ENCODE measurements around the gene P3H1. TPM values are rescaled to one million over a fixed set of nuclear protein-coding genes. Genes with fewer than 3 reads are reported as not detected.
"Not testable (repeated sequence)": the region's sequence is repeated elsewhere in the genome, so short reads cannot be mapped to it uniquely, and the experiment has no call there.

Gene P3H1
- total and polyA plus RNA-seq, 7 donors: 2.9 to 8.5 (median 5.7) TPM

- H3K27me3 ChIP-seq (ENCODE audit: insufficient read depth in 3 of 3, low read length in 2 of 3): peaks cover 0 to 3% (median 0%) of the 10 kb centered on the region in 3 donors
- H3K4me3 ChIP-seq: no peak overlapping the region
- 83 to 89% (median 86%) methylated on average over 3 of the region's 3 CpGs for WGBS, 3 donors
- no peak for ATAC-seq
- H3K4me1 ChIP-seq: no peaks in the 10 kb centered on the region
- intact Hi-C loops (cut with DNase I): no loop called here
- no peak for TF ChIP-seq CTCF (IDR thresholded peaks at IDR 0.05)
- H3K36me3 ChIP-seq (ENCODE audit: insufficient read depth in 1 of 2, low read depth in 1 of 2): no peaks in the 10 kb centered on the region
- no peak overlapping the region for H3K27ac ChIP-seq
- no peaks in the 10 kb centered on the region for H3K9me3 ChIP-seq
- no peak for DNase-seq
Measured at GRCh38 chr1:42730002-42730401, 36.8 kb downstream of the P3H1 start.

GRCh38 chr1:42725820-42726219 is 41.0 kb downstream of the P3H1 start:
- H3K36me3 ChIP-seq (ENCODE audit: insufficient read depth in 1 of 2, low read depth in 1 of 2); H3K4me1 ChIP-seq; H3K4me3 ChIP-seq; H3K27ac ChIP-seq; ATAC-seq; intact Hi-C loops (cut with DNase I); H3K9me3 ChIP-seq; H3K27me3 ChIP-seq (ENCODE audit: insufficient read depth in 3 of 3, low read length in 2 of 3); DNase-seq: not testable (repeated sequence)
- 94 to 98% (median 96%) methylated on average over 4 of the region's 4 CpGs for WGBS, 3 donors

- DNase-seq: no peak
- no peak for ATAC-seq
- H3K27ac ChIP-seq: no peak overlapping the region
- TF ChIP-seq CTCF (IDR thresholded peaks at IDR 0.05): no peak
- H3K27me3 ChIP-seq (ENCODE audit: insufficient read depth in 3 of 3, low read length in 2 of 3): no peaks in the 10 kb centered on the region
- no peak overlapping the region for H3K4me3 ChIP-seq
- intact Hi-C loops (cut with DNase I): no loop called here
- no peaks in the 10 kb centered on the region for H3K4me1 ChIP-seq
- WGBS, 3 donors: 65 to 68% (median 66%) methylated on average over 6 of the region's 6 CpGs
- no peaks in the 10 kb centered on the region for H3K9me3 ChIP-seq
- no peaks in the 10 kb centered on the region for H3K36me3 ChIP-seq (ENCODE audit: insufficient read depth in 1 of 2, low read depth in 1 of 2)
Measured at GRCh38 chr1:42723511-42723910, 43.3 kb downstream of the P3H1 start.

- WGBS, 3 donors: 97 to 100% (median 100%) methylated on average over 2 of the region's 2 CpGs
Measured at GRCh38 chr1:42722403-42722802, 44.4 kb downstream of the P3H1 start.

GRCh38 chr1:42721926-42722325 is 44.9 kb downstream of the P3H1 start:
- no peak overlapping the region for H3K4me3 ChIP-seq
- 94 to 98% (median 97%) methylated on average over 3 of the region's 3 CpGs for WGBS, 3 donors
- no peak for TF ChIP-seq CTCF (IDR thresholded peaks at IDR 0.05)
- H3K9me3 ChIP-seq: no peaks in the 10 kb centered on the region
- H3K27me3 ChIP-seq (ENCODE audit: insufficient read depth in 3 of 3, low read length in 2 of 3): no peaks in the 10 kb centered on the region
- ATAC-seq (no peak), DNase-seq (no peak)
- H3K4me1 ChIP-seq: no peaks in the 10 kb centered on the region
- H3K36me3 ChIP-seq (ENCODE audit: insufficient read depth in 1 of 2, low read depth in 1 of 2): peaks cover 0 to 3% of the 10 kb centered on the region in 2 donors
- H3K27ac ChIP-seq: no peak overlapping the region
- intact Hi-C loops (cut with DNase I): no loop called here

More at GRCh38 chr1:42722403-42722802, 44.4 kb downstream of the P3H1 start:
- H3K27me3 ChIP-seq (ENCODE audit: insufficient read depth in 3 of 3, low read length in 2 of 3); DNase-seq; H3K36me3 ChIP-seq (ENCODE audit: insufficient read depth in 1 of 2, low read depth in 1 of 2); intact Hi-C loops (cut with DNase I); H3K27ac ChIP-seq; H3K4me3 ChIP-seq; H3K4me1 ChIP-seq; ATAC-seq; H3K9me3 ChIP-seq: not testable (repeated sequence)

GRCh38 chr1:42720868-42721267 is 46.0 kb downstream of the P3H1 start:
- intact Hi-C loops (cut with DNase I): no loop called here
- DNase-seq: no peak
- H3K4me1 ChIP-seq: no peaks in the 10 kb centered on the region
- no peak overlapping the region for H3K4me3 ChIP-seq
- peaks cover 0 to 3% of the 10 kb centered on the region in 2 donors for H3K36me3 ChIP-seq (ENCODE audit: insufficient read depth in 1 of 2, low read depth in 1 of 2)
- H3K27me3 ChIP-seq (ENCODE audit: insufficient read depth in 3 of 3, low read length in 2 of 3): no peaks in the 10 kb centered on the region
- TF ChIP-seq CTCF (IDR thresholded peaks at IDR 0.05): no peak
- no peak overlapping the region for H3K27ac ChIP-seq
- 95 to 100% (median 97%) methylated on average over 1 of the region's 1 CpG for WGBS, 3 donors
- H3K9me3 ChIP-seq: no peaks in the 10 kb centered on the region
- ATAC-seq: no peak

GRCh38 chr1:42714441-42714840 is 52.4 kb downstream of the P3H1 start:
- DNase-seq; ATAC-seq; H3K27me3 ChIP-seq (ENCODE audit: insufficient read depth in 3 of 3, low read length in 2 of 3); intact Hi-C loops (cut with DNase I); H3K4me1 ChIP-seq; H3K27ac ChIP-seq; H3K4me3 ChIP-seq: not testable (repeated sequence)
- H3K9me3 ChIP-seq: peaks cover 18% of the 10 kb centered on the region
- H3K36me3 ChIP-seq (ENCODE audit: insufficient read depth in 1 of 2, low read depth in 1 of 2): peaks cover 6 to 19% of the 10 kb centered on the region in 2 donors

All from psoas muscle (tissue), 8 donors.